ENCODE results near the gene SACM1L.

SACM1L gene

DNA sequence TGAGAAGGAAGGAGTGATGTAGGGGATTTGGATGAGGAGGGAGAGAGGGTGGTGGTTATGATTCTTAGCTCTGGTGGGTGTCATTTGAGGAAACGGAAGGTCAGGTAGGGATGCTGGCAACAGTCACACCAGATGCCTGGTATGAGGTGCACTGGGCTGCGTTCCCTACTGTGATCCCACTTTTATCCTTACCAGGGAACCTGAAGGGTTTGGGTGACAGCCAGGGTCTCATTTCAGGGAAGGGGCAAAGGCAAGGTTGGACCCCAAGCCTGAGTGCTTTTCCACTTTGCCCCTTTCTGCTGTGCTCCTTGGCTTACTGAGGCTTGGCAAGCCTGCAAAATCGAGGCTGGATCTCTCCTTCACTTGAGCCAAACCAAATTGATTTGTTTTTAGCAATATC is 36.0 kb upstream of the SACM1L start:
- no peaks in the 10 kb centered on the region for H3K36me3 ChIP-seq (ENCODE audit: control insufficient read depth, insufficient read depth, low read length)
- H3K27ac ChIP-seq (ENCODE audit: insufficient read depth, low read depth, low read length, poor library complexity, severe bottlenecking): no peak overlapping the region
- WGBS, 2 experiments: 77 to 85% methylated on average over 3 of the region's 3 CpGs
- H3K27me3 ChIP-seq (ENCODE audit: control insufficient read depth, insufficient read depth, low read length, poor library complexity, severe bottlenecking): no peaks in the 10 kb centered on the region
- no peaks in the 10 kb centered on the region for H3K9me3 ChIP-seq (ENCODE audit: control insufficient read depth, low read length)
- no peaks in the 10 kb centered on the region for H3K4me1 ChIP-seq (ENCODE audit: control insufficient read depth, insufficient read depth, low read length)
- H3K4me3 ChIP-seq (ENCODE audit: insufficient read depth, low read depth, low read length): no peak overlapping the region

DNA sequence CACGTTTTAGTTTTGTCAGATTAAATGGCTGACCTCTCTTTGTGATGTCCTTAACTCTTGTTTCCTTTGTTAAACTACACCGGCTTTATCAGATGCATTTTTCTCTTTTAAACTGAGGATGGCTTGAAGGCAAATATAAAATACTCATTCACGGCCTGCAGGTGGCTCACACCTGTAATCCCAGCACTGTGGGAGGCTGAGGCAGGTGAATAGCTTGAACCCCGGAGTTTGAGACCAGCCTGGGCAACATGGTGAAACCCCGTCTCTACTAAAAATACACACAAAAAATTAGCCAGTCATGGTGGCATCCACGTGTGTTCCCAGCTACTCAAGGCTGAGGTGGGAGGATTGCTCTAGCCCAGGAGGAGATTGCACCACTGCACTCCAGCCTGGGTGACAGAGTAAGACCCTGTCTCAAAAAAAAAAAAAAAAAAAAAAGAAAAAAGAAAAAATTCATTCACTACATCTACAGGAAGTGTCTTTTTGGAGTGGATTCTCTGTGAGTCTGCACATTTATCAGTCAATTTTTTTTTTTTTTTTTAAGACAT is 34.7 kb upstream of the SACM1L start:
- Histone ChIP-seq H3K27ac (ENCODE audit: insufficient read depth, low read depth, low read length, poor library complexity, severe bottlenecking) (no peak overlapping the region), H3K4me1 (ENCODE audit: control insufficient read depth, insufficient read depth, low read length) (no peaks in the 10 kb centered on the region), H3K36me3 (ENCODE audit: control insufficient read depth, insufficient read depth, low read length) (no peaks in the 10 kb centered on the region), H3K4me3 (ENCODE audit: insufficient read depth, low read depth, low read length) (no peak overlapping the region), H3K27me3 (ENCODE audit: control insufficient read depth, insufficient read depth, low read length, poor library complexity, severe bottlenecking) (no peaks in the 10 kb centered on the region), H3K9me3 (ENCODE audit: control insufficient read depth, low read length) (no peaks in the 10 kb centered on the region)
- 68 to 74% methylated on average over 6 of the region's 6 CpGs for WGBS, 2 experiments

DNA sequence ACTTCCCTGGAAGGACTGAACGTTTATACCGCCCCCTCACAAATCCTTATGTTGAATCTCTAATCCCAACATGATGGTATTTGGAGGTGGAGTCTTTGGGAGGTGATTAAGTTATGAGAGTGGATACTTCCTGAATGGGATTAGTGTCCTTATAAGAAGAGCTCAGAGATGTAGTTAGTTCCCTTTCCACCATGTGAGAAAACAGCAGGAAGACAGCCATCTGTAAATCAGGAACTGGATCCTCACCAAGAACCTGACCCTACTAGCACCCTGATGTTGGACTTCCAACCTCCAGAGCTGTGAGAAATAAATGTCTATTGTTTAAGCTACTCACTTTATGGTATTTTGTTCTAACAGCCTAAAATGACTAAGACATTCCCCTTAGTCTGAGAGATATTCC is 33.3 kb upstream of the SACM1L start:
- Histone ChIP-seq H3K36me3 (ENCODE audit: control insufficient read depth, insufficient read depth, low read length) (no peaks in the 10 kb centered on the region), H3K27me3 (ENCODE audit: control insufficient read depth, insufficient read depth, low read length, poor library complexity, severe bottlenecking) (no peaks in the 10 kb centered on the region), H3K4me3 (ENCODE audit: insufficient read depth, low read depth, low read length) (no peak overlapping the region), H3K9me3 (ENCODE audit: control insufficient read depth, low read length) (no peaks in the 10 kb centered on the region), H3K4me1 (ENCODE audit: control insufficient read depth, insufficient read depth, low read length) (no peaks in the 10 kb centered on the region), H3K27ac (ENCODE audit: insufficient read depth, low read depth, low read length, poor library complexity, severe bottlenecking) (no peak overlapping the region)
- WGBS, 2 experiments: 91 to 93% methylated on average over 2 of the region's 2 CpGs

DNA sequence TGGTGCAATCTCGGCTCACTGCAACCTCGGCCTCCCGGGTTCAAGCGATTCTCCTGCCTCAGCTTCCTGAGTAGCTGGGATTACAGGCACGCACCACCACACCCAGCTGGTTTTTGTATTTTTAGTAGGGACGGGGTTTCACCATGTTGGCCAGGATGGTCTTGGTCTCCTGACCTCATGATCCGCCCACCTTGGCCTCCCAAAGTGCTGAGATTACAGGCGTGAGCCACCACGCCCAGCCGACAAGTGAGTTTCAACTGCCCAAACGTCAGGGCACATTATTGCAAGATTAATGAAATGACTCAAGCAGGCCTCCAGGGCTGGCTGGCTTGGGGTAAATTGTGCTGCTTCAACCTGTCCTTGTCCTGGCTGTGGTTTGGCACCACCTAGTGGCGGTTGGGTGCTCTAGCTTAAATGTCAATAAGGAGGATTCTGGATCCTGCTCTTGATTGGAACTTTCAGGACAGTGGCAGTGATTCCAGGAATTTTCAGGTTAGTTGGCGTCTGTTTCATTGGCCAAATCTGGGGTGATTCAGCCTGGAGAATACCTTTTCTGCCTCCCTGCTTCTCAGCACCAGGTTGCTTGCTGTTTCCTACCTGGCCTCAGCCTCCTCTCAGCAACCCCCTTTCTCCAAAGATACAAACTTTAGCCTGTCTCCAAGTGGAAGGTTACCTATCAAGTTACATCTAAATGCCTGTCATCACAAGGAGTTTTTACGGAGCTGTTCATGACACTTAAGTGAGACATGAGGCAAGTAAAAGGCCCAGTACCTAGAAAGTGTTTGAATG is 32.4 kb upstream of the SACM1L start:
- Histone ChIP-seq H3K36me3 (ENCODE audit: control insufficient read depth, insufficient read depth, low read length) (no peaks in the 10 kb centered on the region), H3K4me3 (ENCODE audit: insufficient read depth, low read depth, low read length) (no peak overlapping the region), H3K9me3 (ENCODE audit: control insufficient read depth, low read length) (no peaks in the 10 kb centered on the region), H3K27me3 (ENCODE audit: control insufficient read depth, insufficient read depth, low read length, poor library complexity, severe bottlenecking) (no peaks in the 10 kb centered on the region), H3K4me1 (ENCODE audit: control insufficient read depth, insufficient read depth, low read length) (no peaks in the 10 kb centered on the region), H3K27ac (ENCODE audit: insufficient read depth, low read depth, low read length, poor library complexity, severe bottlenecking) (no peak overlapping the region)
- WGBS, 2 experiments: 62 to 63% methylated on average over 14 of the region's 14 CpGs

DNA sequence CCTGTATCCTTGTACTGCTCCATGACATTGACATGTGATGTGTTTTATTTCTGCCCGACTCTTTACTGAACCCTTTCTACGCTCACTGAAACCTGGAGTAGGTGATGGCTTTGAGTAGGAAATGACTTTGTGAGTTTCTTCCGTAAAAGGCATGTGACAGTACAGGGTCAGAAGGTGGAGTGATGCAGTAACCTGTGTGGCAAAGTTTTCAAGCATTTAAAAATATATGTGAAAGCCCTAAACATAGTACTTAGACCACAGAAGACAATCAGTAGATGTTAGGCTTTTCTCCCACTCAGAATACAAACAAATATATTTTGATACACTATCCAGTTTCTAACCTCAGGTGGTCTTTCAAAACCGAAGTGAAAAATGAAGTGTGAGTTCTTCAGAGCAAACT is 31.3 kb upstream of the SACM1L start:
- 91 to 93% methylated on average over 4 of the region's 4 CpGs for WGBS, 2 experiments
- Histone ChIP-seq H3K9me3 (ENCODE audit: control insufficient read depth, low read length) (no peaks in the 10 kb centered on the region), H3K27ac (ENCODE audit: insufficient read depth, low read depth, low read length, poor library complexity, severe bottlenecking) (no peak overlapping the region), H3K4me3 (ENCODE audit: insufficient read depth, low read depth, low read length) (no peak overlapping the region), H3K27me3 (ENCODE audit: control insufficient read depth, insufficient read depth, low read length, poor library complexity, severe bottlenecking) (no peaks in the 10 kb centered on the region), H3K36me3 (ENCODE audit: control insufficient read depth, insufficient read depth, low read length) (no peaks in the 10 kb centered on the region), H3K4me1 (ENCODE audit: control insufficient read depth, insufficient read depth, low read length) (no peaks in the 10 kb centered on the region)

DNA sequence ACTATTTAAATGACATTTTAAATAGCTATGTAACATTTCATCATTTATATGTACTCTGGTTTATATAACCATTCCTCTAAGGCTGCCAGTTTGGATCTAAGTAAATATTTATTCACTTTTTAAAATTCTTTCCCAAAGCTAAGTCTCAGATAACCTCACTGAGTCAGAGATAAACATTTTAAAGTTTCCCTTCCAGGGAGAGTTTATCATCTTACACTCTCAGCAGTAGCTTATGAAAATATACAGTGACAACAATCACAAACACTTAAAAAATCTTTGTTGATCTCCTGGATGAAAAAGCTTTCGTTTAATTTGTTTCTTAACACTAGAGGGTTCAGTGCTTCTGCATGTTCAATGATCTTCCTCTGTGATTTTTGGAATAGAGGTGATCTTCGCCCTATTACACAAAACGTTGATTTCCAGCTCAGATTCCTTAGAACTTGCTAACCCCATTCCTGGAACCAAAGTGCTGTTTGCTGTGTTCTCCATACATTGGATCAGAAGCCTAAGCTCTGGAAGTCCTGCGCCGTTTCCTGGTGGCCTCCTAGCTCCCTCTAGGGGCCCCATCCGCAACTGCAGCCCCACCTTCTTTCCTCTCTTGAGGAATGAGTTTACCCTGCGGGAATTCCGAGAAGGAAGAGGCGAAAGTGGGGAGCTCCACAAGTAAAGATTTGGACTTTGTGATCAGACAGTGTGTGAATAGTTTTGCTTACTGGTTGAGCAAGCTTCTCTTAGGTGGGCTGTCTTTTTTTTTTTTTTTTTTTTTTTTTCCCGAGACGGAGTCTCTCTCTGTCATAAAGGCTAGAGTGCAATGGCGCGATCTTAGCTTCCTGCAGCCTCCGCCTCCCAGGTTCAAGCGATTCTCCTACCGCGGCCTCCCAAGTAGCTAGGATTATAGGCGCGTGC is 29.3 kb upstream of the SACM1L start:
- Histone ChIP-seq H3K4me3 (ENCODE audit: insufficient read depth, low read depth, low read length) (no peak overlapping the region), H3K27me3 (ENCODE audit: control insufficient read depth, insufficient read depth, low read length, poor library complexity, severe bottlenecking) (no peaks in the 10 kb centered on the region), H3K27ac (ENCODE audit: insufficient read depth, low read depth, low read length, poor library complexity, severe bottlenecking) (no peak overlapping the region), H3K36me3 (ENCODE audit: control insufficient read depth, insufficient read depth, low read length) (no peaks in the 10 kb centered on the region), H3K9me3 (ENCODE audit: control insufficient read depth, low read length) (no peaks in the 10 kb centered on the region), H3K4me1 (ENCODE audit: control insufficient read depth, insufficient read depth, low read length) (no peaks in the 10 kb centered on the region)
- WGBS, 2 experiments: 81 to 82% methylated on average over 18 to 19 of the region's 19 CpGs

DNA sequence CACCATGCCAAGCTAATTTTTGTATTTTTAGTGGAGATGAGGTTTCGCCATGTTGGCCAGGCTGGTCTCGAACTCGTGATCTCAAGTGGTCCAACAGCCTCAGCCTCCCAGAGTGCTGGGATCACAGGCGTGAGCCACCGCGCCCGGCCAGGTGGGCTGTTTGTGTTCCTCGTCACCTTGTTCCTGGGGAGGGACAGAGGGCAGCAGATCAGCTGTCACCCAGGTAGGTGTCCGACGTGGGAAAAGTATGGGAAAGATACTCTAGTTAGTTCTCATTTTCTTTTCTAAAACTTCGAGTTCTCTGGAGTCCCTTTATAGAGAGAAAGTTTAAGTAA is 28.7 kb upstream of the SACM1L start:
- Histone ChIP-seq H3K4me3 (ENCODE audit: insufficient read depth, low read depth, low read length) (no peak overlapping the region), H3K27ac (ENCODE audit: insufficient read depth, low read depth, low read length, poor library complexity, severe bottlenecking) (no peak overlapping the region)
- 96% methylated on average over 11 of the region's 11 CpGs for WGBS, 2 experiments

DNA sequence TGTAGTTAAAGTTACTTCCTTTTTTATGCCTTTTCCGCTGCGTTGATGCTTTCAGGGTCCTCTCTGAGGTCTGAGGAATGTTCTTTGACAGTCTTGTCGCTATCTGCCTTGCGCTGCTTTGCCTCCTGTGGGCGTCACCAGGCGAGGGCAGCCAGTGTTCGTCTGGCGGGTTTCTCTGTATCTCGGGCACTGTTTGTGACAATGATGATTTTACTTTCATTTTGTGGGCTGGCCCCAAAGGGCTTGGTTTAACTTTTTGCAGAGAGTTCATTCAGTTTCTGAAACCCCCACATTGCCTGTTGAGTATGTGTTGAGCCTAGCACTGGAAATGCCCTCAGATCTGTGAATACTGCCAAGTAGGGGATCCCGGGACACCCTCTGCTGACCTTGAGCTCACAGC is 24.6 kb upstream of the SACM1L start:
- Histone ChIP-seq H3K27me3 (ENCODE audit: control insufficient read depth, insufficient read depth, low read length, poor library complexity, severe bottlenecking) (no peaks in the 10 kb centered on the region), H3K4me3 (ENCODE audit: insufficient read depth, low read depth, low read length) (no peak overlapping the region), H3K36me3 (ENCODE audit: control insufficient read depth, insufficient read depth, low read length) (no peaks in the 10 kb centered on the region), H3K9me3 (ENCODE audit: control insufficient read depth, low read length) (no peaks in the 10 kb centered on the region), H3K4me1 (ENCODE audit: control insufficient read depth, insufficient read depth, low read length) (no peaks in the 10 kb centered on the region), H3K27ac (ENCODE audit: insufficient read depth, low read depth, low read length, poor library complexity, severe bottlenecking) (no peak overlapping the region)
- 90 to 91% methylated on average over 10 of the region's 10 CpGs for WGBS, 2 experiments

More for the DNA sequence above, 28.7 kb upstream of the SACM1L start:
- no peaks in the 10 kb centered on the region for H3K27me3 ChIP-seq (ENCODE audit: control insufficient read depth, insufficient read depth, low read length, poor library complexity, severe bottlenecking)
- H3K4me1 ChIP-seq (ENCODE audit: control insufficient read depth, insufficient read depth, low read length): no peaks in the 10 kb centered on the region
- no peaks in the 10 kb centered on the region for H3K36me3 ChIP-seq (ENCODE audit: control insufficient read depth, insufficient read depth, low read length)
- H3K9me3 ChIP-seq (ENCODE audit: control insufficient read depth, low read length): no peaks in the 10 kb centered on the region

DNA sequence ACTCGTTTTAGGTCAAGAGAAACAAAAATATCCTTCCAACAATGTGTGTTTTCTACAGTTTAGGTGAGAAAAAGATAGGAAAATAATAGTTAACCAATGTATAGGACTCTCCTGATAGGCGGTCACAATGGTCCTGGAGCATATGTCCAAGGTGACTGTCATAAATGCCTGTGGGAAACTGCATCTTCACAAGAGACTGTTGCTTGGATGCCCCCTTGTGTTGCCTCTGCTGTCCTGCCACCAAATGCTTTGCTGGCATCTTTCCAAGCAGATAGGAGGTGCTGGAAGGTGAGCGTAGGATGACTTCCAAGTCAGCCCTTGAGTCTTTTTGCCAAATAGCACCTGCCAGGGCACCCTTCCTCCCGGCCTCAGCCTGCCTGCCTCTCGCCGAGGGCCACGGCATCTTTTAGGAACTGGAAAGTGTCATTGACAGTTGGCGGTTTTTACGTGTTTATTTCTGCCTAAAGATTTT is 24.1 kb upstream of the SACM1L start:
- Histone ChIP-seq H3K36me3 (ENCODE audit: control insufficient read depth, insufficient read depth, low read length) (no peaks in the 10 kb centered on the region), H3K4me3 (ENCODE audit: insufficient read depth, low read depth, low read length) (no peak overlapping the region), H3K27me3 (ENCODE audit: control insufficient read depth, insufficient read depth, low read length, poor library complexity, severe bottlenecking) (no peaks in the 10 kb centered on the region), H3K4me1 (ENCODE audit: control insufficient read depth, insufficient read depth, low read length) (no peaks in the 10 kb centered on the region), H3K27ac (ENCODE audit: insufficient read depth, low read depth, low read length, poor library complexity, severe bottlenecking) (no peak overlapping the region), H3K9me3 (ENCODE audit: control insufficient read depth, low read length) (no peaks in the 10 kb centered on the region)
- WGBS, 2 experiments: 85% methylated on average over 9 of the region's 9 CpGs

DNA sequence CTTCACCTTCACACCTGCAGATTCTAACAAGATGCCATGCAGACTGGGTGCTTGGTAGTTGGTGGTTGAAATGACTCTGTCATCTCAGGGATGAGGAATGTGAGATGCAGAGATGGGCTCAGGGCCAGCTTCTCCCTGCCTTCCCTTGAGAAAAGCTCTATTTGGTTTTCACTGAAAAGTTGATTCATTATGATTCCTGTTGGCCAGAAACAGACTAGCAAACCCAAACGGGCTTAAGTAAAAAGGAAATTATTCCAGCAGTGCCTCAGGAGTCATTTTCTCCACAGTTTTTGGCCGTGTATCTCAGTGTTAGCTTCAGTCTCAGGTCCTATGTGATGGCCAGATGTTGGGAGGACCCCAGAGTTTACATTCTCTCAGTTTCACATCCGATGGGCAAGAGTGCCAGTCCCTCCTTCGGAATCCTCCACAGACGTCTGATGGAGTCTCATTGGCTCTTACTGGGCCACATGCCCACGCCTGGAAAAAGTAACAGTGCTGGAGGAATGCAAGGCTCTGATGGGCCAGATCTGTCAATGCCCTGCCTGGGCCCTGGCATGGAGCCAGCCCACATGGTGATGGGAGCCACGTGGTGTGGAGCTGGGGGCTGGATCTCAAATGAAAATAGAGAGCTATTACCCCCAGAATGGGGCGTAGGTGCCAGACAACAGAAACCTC is 22.3 kb upstream of the SACM1L start:
- H3K36me3 ChIP-seq (ENCODE audit: control insufficient read depth, insufficient read depth, low read length): no peaks in the 10 kb centered on the region
- H3K4me1 ChIP-seq (ENCODE audit: control insufficient read depth, insufficient read depth, low read length): no peaks in the 10 kb centered on the region
- H3K9me3 ChIP-seq (ENCODE audit: control insufficient read depth, low read length): no peaks in the 10 kb centered on the region
- WGBS, 2 experiments: 90 to 95% methylated on average over 8 of the region's 8 CpGs
- H3K27ac ChIP-seq (ENCODE audit: insufficient read depth, low read depth, low read length, poor library complexity, severe bottlenecking): no peak overlapping the region
- no peak overlapping the region for H3K4me3 ChIP-seq (ENCODE audit: insufficient read depth, low read depth, low read length)
- no peaks in the 10 kb centered on the region for H3K27me3 ChIP-seq (ENCODE audit: control insufficient read depth, insufficient read depth, low read length, poor library complexity, severe bottlenecking)
